Gastrocnemius medialis (tissue), 4 donors: Measurements from ENCODE around the gene IQSEC1. TPM values are rescaled to one million over a fixed set of nuclear protein-coding genes. Genes with fewer than 3 reads are reported as not detected.

Experiments
- ATAC-seq, 2 donors: fragments of 150-250 bp; one replicate each; pipeline ENCODE4 v1.9.1; 2016
- DNase-seq, 2 donors: peaks; one replicate each; pipeline ENCODE4 v3.0.0-alpha.2; 2019
- H3K27ac ChIP-seq, 4 donors: fragments of 200-600 bp; sonication (generic); 1 replicate in 1 of 4; 2 replicates in 3 of 4; pipeline ENCODE4 v1.5.1; 2016 to 2018; ENCODE audit warnings: mild to moderate bottlenecking in 2 of 4, moderate library complexity in 1 of 4
- H3K27me3 ChIP-seq, 3 donors: fragments of 200-600 bp; sonication (generic) in 2 of 3; 1 replicate in 1 of 3; 2 replicates in 2 of 3; pipeline versions ENCODE4 v1.5.1 to v1.6.0; 2016 to 2019; ENCODE audit warnings: mild to moderate bottlenecking in 1 of 3, moderate library complexity in 1 of 3
- H3K36me3 ChIP-seq, 2 donors: fragments of 200-600 bp; sonication (generic) in 1 of 2; one replicate each; pipeline ENCODE4 v1.5.1; 2017 to 2018
- H3K4me1 ChIP-seq, 2 donors: fragments of 200-600 bp; sonication (generic) in 1 of 2; one replicate each; pipeline ENCODE4 v1.5.1; 2016 to 2017; ENCODE audit warnings: mild to moderate bottlenecking in 2 of 2
- H3K4me3 ChIP-seq, 4 donors: fragments of 200-600 bp; sonication (generic) in 3 of 4; 1 replicate in 1 of 4; 2 replicates in 3 of 4; pipeline ENCODE4 v1.5.1; 2016 to 2019; ENCODE audit warnings: mild to moderate bottlenecking in 2 of 4
- H3K9me3 ChIP-seq, 3 donors: fragments of 200-600 bp; sonication (generic) in 2 of 3; 1 replicate in 1 of 3; 2 replicates in 2 of 3; pipeline ENCODE4 v1.5.1; 2016 to 2019
- CTCF ChIP-seq, 5 experiments: fragments of 450-650 bp in 3 of 5; fragments of 200-600 bp in 2 of 5; sonication (generic) in 2 of 5; IDR thresholded peaks in 4 of 5; conservative IDR thresholded peaks in 1 of 5; 1 replicate in 4 of 5; 2 replicates in 1 of 5; pipeline ENCODE4 v1.5.1; 2016 to 2019; ENCODE audit warnings: antibody characterized with exemption in 5 of 5, mild to moderate bottlenecking in 3 of 5, moderate library complexity in 3 of 5
- POLR2A ChIP-seq, 2 donors: fragments of 450-650 bp; IDR thresholded peaks; one replicate each; pipeline ENCODE4 v1.6.1; 2017; ENCODE audit warnings: antibody characterized with exemption in 2 of 2, mild to moderate bottlenecking in 2 of 2, moderate library complexity in 2 of 2
- in situ Hi-C, 4 donors: fragments of 200-750 bp; cut with MboI; loops; one replicate each; pipeline versions ENCODE4 v1.15.0 to v1.8.0; 2017; ENCODE audit warnings: low sequenced_read_pairs in 4 of 4
- intact Hi-C: fragments of 100-400 bp; cut with DNase I; formaldehyde crosslinking; loops from one replicate; pipeline ENCODE4 v1.15.1; 2023; ENCODE audit warnings: low total_unique reads
- total RNA-seq, 4 donors: library from RNA; depleted of rRNA; stranded (reverse); fragments of >200 nt; gene quantifications; one replicate each; pipeline versions ENCODE4 v1.1.0 to v1.2.3, GENCODE V29; 2016

Gene IQSEC1
- total RNA-seq, 4 donors from 2014 or later, result 15.2 to 31.3 (median 28.0) TPM

- ATAC-seq (no peak), DNase-seq (no peak)
- no peaks in the 10 kb centered on the region for H3K36me3 ChIP-seq
- no peaks in the 10 kb centered on the region for H3K27me3 ChIP-seq
- H3K9me3 ChIP-seq, result no peaks in the 10 kb centered on the region
- H3K27ac ChIP-seq, result no peak overlapping the region
- no peak for TF ChIP-seq POLR2A (IDR thresholded peaks at IDR 0.05)
- TF ChIP-seq CTCF (IDR thresholded peaks at IDR 0.05 in 4 of 5, conservative IDR thresholded peaks at IDR 0.05 in 1 of 5), result no peak
- H3K4me1 ChIP-seq, result peaks cover 0 to 6% of the 10 kb centered on the region in 2 donors
- in situ Hi-C loops (no loop called here), intact Hi-C loops (no loop called here)
- H3K4me3 ChIP-seq, result no peak overlapping the region
Measured at GRCh38 chr3:13005301-13005700, 67.9 kb downstream of the IQSEC1 start.

DNA sequence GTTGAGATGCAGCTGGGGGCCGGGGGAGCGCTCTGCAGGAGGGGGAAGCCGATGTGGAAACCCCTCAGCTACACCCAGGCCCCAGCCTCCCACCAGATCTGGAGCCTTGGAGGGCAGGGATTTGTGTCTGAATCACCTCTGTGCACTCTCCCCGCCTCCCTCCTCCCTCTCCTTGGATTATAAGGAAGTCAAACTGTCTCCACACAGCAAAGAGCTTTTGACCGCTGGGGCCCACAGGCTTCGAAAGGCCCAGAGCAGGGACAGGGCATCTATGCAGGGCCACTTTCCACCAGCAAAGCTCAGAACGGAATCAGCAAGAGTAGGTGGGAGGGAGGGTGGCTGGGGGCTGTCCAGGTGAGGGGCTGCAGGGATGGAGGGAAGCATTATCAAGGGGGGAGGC is 68.9 kb downstream of the IQSEC1 start:
- no peak for DNase-seq
- intact Hi-C loops (no loop called here), in situ Hi-C loops (no loop called here)

GRCh38 chr3:13003608-13004007 is 69.6 kb downstream of the IQSEC1 start:
- no peak overlapping the region for H3K4me3 ChIP-seq
- H3K4me1 ChIP-seq, result peaks cover 4 to 5% of the 10 kb centered on the region in 2 donors
- intact Hi-C loops (no loop called here), in situ Hi-C loops (no loop called here)
- H3K27me3 ChIP-seq, result no peaks in the 10 kb centered on the region
- H3K9me3 ChIP-seq, result no peaks in the 10 kb centered on the region
- no peak overlapping the region for H3K27ac ChIP-seq
- H3K36me3 ChIP-seq, result no peaks in the 10 kb centered on the region
- no peak for DNase-seq
- TF ChIP-seq POLR2A (IDR thresholded peaks at IDR 0.05), result no peak
- no peak for TF ChIP-seq CTCF (IDR thresholded peaks at IDR 0.05 in 4 of 5, conservative IDR thresholded peaks at IDR 0.05 in 1 of 5)
- no peak for ATAC-seq

More for the DNA sequence above, 68.9 kb downstream of the IQSEC1 start:
- Histone ChIP-seq H3K4me1 (peaks cover 0 to 6% of the 10 kb centered on the region in 2 donors), H3K4me3 (no peak overlapping the region), H3K27me3 (no peaks in the 10 kb centered on the region), H3K36me3 (no peaks in the 10 kb centered on the region), H3K27ac (no peak overlapping the region), H3K9me3 (no peaks in the 10 kb centered on the region)
- TF ChIP-seq POLR2A (IDR thresholded peaks at IDR 0.05), result no peak
- no peak for TF ChIP-seq CTCF (IDR thresholded peaks at IDR 0.05 in 4 of 5, conservative IDR thresholded peaks at IDR 0.05 in 1 of 5)
- no peak for ATAC-seq

DNA sequence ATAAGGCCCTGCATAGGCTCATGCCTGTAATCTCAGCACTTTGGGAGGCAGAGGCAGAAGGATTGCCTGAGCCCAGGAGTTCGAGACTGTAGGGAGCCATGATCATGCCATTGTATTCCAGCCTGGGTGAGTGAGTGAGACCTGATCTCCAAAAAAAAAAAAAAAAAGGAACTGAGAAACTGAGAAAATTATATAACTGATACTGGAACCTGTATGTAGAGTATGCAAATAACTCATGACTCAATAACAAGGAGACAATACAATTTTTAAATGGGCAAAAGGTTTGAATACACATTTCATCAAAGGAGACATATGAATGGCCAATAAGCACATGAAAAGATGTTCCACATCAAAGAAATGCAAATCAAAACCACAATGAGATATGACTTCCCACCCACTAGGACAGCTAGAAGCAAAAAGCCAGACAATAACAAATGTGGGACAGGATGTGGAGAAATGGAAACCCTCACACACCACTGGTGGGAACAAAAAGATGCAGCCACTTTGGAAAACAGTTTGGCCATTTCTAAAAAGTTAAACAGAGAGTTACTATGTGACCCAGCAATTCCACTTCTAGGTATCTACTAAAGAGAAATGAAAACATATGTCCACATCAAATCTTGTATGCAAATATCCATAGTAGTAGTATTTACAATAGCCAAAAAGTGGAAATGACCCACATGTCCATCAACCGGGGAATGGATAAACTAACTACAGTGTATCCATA is 70.7 kb downstream of the IQSEC1 start:
- no peaks in the 10 kb centered on the region for H3K36me3 ChIP-seq
- no peaks in the 10 kb centered on the region for H3K9me3 ChIP-seq
- in situ Hi-C loops, result no loop called here
- no peaks in the 10 kb centered on the region for H3K27me3 ChIP-seq
- TF ChIP-seq POLR2A (IDR thresholded peaks at IDR 0.05) (no peak), CTCF (IDR thresholded peaks at IDR 0.05 in 4 of 5, conservative IDR thresholded peaks at IDR 0.05 in 1 of 5) (no peak)
- ATAC-seq (no peak), DNase-seq (no peak)
- intact Hi-C loops, result no loop called here
- H3K4me3 ChIP-seq, result no peak overlapping the region
- no peak overlapping the region for H3K27ac ChIP-seq
- H3K4me1 ChIP-seq, result peaks cover 0 to 4% of the 10 kb centered on the region in 2 donors
